ENCODE measurements around the gene LRRC10B. TPM values are rescaled to one million over a fixed set of nuclear protein-coding genes. Genes with fewer than 3 reads are reported as not detected.
A peak's percentile ranks its signal among the peaks of the same experiment; 100 is the strongest.

LRRC10B gene
- total RNA-seq, 2 donors from 2014 or later: 0.37 to 1.1 TPM

GRCh38 chr11:61516675-61517572, 8.4 kb downstream of the LRRC10B start:
- peak; percentile 97 for TF ChIP-seq CTCF (IDR thresholded peaks at IDR 0.05)
- DNase-seq (ENCODE audit: low spot score): no peak
- Histone ChIP-seq H3K4me3 (no peak overlapping the region), H3K9me3 (no peaks in the 10 kb centered on the region), H3K27ac (no peak overlapping the region), H3K36me3 (no peaks in the 10 kb centered on the region), H3K4me1 (peaks cover 0 to 7% of the 10 kb centered on the region in 2 donors), H3K27me3 (no peaks in the 10 kb centered on the region)

GRCh38 chr11:61518032-61518795, 9.7 kb downstream of the LRRC10B start:
- no peak for TF ChIP-seq CTCF (IDR thresholded peaks at IDR 0.05)
- Histone ChIP-seq H3K4me1 (peaks cover 0 to 7% of the 10 kb centered on the region in 2 donors), H3K36me3 (no peaks in the 10 kb centered on the region), H3K4me3 (no peak overlapping the region), H3K27me3 (no peaks in the 10 kb centered on the region), H3K27ac (no peak overlapping the region), H3K9me3 (no peaks in the 10 kb centered on the region)
- no peak for DNase-seq (ENCODE audit: low spot score)

- no peak for TF ChIP-seq CTCF (IDR thresholded peaks at IDR 0.05)
- Histone ChIP-seq H3K4me1 (peaks cover 0 to 7% of the 10 kb centered on the region in 2 donors), H3K36me3 (no peaks in the 10 kb centered on the region), H3K27ac (no peak overlapping the region), H3K9me3 (no peaks in the 10 kb centered on the region), H3K4me3 (no peak overlapping the region), H3K27me3 (no peaks in the 10 kb centered on the region)
- no peak for DNase-seq (ENCODE audit: low spot score)
Observed at GRCh38 chr11:61522881-61523280, 14.3 kb downstream of the LRRC10B start.

GRCh38 chr11:61524446-61524845, 15.9 kb downstream of the LRRC10B start:
- Histone ChIP-seq H3K27me3 (no peaks in the 10 kb centered on the region), H3K4me1 (peaks cover 0 to 10% of the 10 kb centered on the region in 2 donors), H3K9me3 (no peaks in the 10 kb centered on the region), H3K4me3 (no peak overlapping the region), H3K27ac (peak overlapping the region in 1 of 2 donors; percentile 34), H3K36me3 (no peaks in the 10 kb centered on the region)
- TF ChIP-seq CTCF (IDR thresholded peaks at IDR 0.05): no peak
- no peak for DNase-seq (ENCODE audit: low spot score)

- DNase-seq (ENCODE audit: low spot score): no peak
Observed at GRCh38 chr11:61524963-61525587, 16.5 kb downstream of the LRRC10B start.

More at GRCh38 chr11:61524963-61525587, 16.5 kb downstream of the LRRC10B start:
- H3K27me3 ChIP-seq: no peaks in the 10 kb centered on the region
- H3K27ac ChIP-seq: peak overlapping the region; percentile 34 to 59
- no peaks in the 10 kb centered on the region for H3K9me3 ChIP-seq
- H3K36me3 ChIP-seq: no peaks in the 10 kb centered on the region
- H3K4me3 ChIP-seq: no peak overlapping the region
- no peak for TF ChIP-seq CTCF (IDR thresholded peaks at IDR 0.05)
- peaks cover 0 to 16% of the 10 kb centered on the region in 2 donors for H3K4me1 ChIP-seq
